ENCODE results near the gene IPPK.

IPPK gene

DNA sequence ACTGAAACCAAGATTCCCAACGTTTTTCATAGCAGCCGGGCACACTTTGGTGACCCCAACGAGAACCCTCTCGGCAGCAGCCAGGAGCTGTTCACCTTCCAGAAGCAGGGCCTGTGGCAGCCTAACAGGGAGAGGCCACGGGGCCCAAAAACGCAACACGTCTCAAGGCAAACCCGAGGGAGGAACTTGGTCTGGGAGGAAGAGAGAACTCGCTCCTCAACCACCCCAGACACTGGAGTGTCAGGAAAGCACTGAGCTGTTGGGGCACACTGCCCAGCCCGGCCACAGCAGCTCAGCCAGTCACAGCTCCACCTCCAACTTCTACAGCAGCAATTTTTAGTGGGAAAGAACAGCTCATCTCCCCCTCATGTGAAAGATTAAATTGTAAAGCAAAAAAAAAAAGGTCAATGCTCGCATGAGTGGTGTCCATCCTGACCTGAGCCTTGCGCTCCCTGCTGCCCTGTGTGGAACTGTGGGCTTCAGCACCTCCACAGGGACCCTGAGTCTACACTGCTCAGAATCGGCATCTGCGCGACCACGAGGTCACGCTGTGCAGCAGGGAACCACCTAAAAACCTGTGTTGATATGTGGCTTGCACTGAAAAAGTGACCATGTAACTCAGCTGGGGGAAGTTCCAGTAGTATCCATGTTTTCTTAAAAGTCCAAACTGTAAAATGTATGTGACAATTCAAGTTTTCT is 55.0 kb downstream of the IPPK start:
- Histone ChIP-seq H3K9me3 (ENCODE audit: control insufficient read depth, insufficient read depth, low read length) (no peaks in the 10 kb centered on the region), H3K4me1 (ENCODE audit: insufficient read depth, low read length) (no peaks in the 10 kb centered on the region), H3K36me3 (ENCODE audit: insufficient read depth, low read length) (no peaks in the 10 kb centered on the region; the same call in none of the 2 replicates)

DNA sequence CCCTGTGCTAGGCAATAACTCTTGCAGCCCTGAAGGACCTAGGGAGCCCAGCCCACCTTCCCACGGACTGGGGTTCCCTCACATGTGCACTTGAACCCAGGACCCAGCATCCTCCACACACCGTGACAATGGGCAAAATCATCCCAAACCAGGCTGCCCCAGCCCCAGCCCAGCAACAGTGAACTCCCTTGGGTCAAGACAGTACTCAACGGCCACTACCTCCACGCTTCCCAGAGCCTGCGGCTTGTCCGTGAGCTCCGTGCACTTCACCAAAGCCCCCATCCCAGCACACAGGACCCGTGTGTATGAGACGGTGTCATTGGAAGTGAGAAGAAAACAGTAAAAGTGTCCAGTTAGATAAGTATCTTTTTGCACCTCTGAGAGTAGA is 55.8 kb downstream of the IPPK start:
- Histone ChIP-seq H3K4me1 (ENCODE audit: insufficient read depth, low read length) (no peaks in the 10 kb centered on the region; the same call in 1 of the 2 replicates), H3K36me3 (ENCODE audit: insufficient read depth, low read length) (no peaks in the 10 kb centered on the region; the same call in none of the 2 replicates)

More for the DNA sequence above, 55.0 kb downstream of the IPPK start:
- H3K9ac ChIP-seq (ENCODE audit: low read depth, low read length): no peak overlapping the region

DNA sequence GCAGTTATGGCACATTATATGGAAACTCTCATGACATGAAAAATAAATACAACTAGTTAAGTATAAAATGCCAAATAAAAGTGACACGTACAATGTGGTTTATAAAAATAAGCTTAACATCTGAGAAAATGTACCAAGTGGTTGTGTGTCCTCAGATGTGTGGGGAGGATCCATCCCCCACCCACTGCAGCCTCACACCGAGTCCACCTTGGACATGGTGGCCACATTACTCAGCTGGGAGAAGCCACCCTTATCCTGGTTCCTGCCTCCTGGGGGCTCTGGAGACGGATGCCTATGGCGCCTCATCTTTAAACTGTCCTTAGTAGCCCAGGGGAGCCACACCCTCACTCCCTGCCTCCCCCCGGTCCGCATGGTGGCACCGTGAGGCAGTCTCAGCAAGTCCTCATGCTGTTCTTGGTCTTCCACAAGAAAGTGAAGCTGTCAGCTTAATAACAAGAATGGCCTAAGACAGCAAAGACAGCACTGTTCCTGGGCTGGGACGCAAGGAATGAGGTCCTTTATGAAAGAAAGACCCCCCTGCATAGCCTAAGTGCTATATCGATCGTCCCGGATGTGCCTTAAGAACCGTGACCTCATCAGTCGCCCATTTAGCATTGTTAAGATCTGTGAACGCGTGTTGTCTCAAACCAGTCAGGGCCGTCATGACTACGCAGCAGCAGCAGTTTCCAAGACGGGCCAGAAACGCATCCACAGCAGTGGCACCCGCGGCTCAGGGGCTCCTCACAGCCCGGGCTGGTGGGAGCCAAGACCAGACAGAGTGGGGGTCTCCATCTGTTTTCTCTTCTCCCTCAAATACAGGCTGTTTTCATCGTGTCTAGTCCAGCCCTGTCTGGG is 56.4 kb downstream of the IPPK start:
- Histone ChIP-seq H3K36me3 (ENCODE audit: insufficient read depth, low read length) (no peaks in the 10 kb centered on the region; the same call in none of the 2 replicates), H3K9ac (ENCODE audit: low read depth, low read length) (no peak overlapping the region), H3K4me1 (ENCODE audit: insufficient read depth, low read length) (peaks cover 3% of the 10 kb centered on the region; the same call in 1 of the 2 replicates), H3K9me3 (ENCODE audit: control insufficient read depth, insufficient read depth, low read length) (no peaks in the 10 kb centered on the region)

More for the DNA sequence above, 55.8 kb downstream of the IPPK start:
- Histone ChIP-seq H3K9ac (ENCODE audit: low read depth, low read length) (no peak overlapping the region), H3K9me3 (ENCODE audit: control insufficient read depth, insufficient read depth, low read length) (no peaks in the 10 kb centered on the region)

DNA sequence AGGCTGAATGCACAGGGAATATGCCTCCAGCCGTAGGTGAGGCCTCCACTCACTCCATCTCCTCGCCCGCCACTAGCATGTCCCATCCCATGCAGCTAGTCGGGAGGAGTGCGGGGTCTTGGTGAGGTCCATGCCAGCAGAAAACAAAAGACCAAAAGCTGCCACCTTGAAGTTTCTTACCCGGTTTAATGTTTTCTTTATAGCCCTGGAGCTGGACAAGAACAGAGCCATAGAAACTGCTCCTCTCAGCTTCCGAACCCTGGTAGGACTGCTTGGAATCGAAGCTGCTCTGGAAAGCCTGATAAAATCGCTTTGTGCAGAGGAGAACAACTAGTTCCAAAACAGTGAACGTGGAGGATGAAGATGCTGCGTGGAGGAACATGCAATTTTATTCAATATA is 57.1 kb downstream of the IPPK start:
- Histone ChIP-seq H3K36me3 (ENCODE audit: insufficient read depth, low read length) (no peaks in the 10 kb centered on the region; the same call in none of the 2 replicates), H3K4me1 (ENCODE audit: insufficient read depth, low read length) (peaks cover 3% of the 10 kb centered on the region; the same call in 1 of the 2 replicates), H3K9me3 (ENCODE audit: control insufficient read depth, insufficient read depth, low read length) (no peaks in the 10 kb centered on the region), H3K9ac (ENCODE audit: low read depth, low read length) (no peak overlapping the region)

DNA sequence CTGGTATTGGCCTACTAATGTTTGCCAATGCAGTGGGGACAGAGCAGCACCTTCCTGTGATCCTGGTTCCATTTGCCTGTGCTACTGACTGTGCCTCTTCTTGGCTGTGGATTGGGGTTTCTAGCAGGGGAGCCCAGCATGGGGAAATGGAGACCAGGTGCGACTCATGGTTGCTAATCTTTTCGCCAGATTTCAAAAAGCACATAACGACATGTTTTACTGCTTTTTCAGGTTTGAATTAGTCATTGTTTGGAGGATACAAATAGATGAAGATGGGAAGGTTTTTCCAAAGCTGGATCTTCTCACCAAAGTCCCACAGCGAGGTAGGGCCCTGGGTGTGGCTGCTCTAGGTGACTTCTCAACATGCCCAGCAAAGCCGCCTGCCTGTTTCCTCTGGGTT is 57.6 kb downstream of the IPPK start:
- peaks cover 3% of the 10 kb centered on the region; the same call in 1 of the 2 replicates for H3K4me1 ChIP-seq (ENCODE audit: insufficient read depth, low read length)
- no peaks in the 10 kb centered on the region; the same call in none of the 2 replicates for H3K36me3 ChIP-seq (ENCODE audit: insufficient read depth, low read length)
- no peaks in the 10 kb centered on the region for H3K9me3 ChIP-seq (ENCODE audit: control insufficient read depth, insufficient read depth, low read length)
- no peak overlapping the region for H3K9ac ChIP-seq (ENCODE audit: low read depth, low read length)

DNA sequence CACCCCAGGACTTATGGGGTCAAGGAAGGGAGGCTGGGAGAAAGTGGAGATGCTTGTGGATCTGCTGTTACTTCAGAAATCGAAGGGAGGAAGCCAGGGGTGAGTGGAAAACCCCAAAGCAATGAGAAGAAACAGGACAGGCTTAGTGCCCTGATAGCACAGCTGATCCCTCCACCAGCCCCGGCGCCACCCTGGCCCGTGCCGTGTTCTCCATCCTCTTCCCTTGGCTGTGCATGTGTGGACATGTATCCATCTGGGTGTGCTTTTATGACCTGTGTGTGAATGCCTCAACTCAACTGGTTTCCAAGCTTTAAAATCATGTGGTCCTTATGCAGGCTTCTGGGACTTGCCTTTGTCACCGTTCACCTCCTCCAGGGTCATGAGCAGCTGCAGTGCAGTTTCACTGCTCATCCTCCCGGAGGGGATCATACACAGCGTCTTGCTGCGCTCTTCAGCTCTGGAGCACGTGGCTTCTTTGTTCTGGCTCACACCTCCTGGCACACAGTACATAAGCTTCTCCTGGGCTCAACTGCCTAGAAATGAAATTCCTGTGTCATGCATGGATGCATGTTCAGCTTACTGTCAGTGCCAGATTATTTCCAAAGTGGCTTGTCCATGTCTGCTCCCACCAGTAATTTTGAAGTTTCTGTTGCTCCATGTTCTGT is 58.2 kb downstream of the IPPK start:
- Histone ChIP-seq H3K9me3 (ENCODE audit: control insufficient read depth, insufficient read depth, low read length) (no peaks in the 10 kb centered on the region), H3K4me1 (ENCODE audit: insufficient read depth, low read length) (peaks cover 3% of the 10 kb centered on the region; the same call in 1 of the 2 replicates), H3K9ac (ENCODE audit: low read depth, low read length) (no peak overlapping the region), H3K36me3 (ENCODE audit: insufficient read depth, low read length) (no peaks in the 10 kb centered on the region; the same call in none of the 2 replicates)

DNA sequence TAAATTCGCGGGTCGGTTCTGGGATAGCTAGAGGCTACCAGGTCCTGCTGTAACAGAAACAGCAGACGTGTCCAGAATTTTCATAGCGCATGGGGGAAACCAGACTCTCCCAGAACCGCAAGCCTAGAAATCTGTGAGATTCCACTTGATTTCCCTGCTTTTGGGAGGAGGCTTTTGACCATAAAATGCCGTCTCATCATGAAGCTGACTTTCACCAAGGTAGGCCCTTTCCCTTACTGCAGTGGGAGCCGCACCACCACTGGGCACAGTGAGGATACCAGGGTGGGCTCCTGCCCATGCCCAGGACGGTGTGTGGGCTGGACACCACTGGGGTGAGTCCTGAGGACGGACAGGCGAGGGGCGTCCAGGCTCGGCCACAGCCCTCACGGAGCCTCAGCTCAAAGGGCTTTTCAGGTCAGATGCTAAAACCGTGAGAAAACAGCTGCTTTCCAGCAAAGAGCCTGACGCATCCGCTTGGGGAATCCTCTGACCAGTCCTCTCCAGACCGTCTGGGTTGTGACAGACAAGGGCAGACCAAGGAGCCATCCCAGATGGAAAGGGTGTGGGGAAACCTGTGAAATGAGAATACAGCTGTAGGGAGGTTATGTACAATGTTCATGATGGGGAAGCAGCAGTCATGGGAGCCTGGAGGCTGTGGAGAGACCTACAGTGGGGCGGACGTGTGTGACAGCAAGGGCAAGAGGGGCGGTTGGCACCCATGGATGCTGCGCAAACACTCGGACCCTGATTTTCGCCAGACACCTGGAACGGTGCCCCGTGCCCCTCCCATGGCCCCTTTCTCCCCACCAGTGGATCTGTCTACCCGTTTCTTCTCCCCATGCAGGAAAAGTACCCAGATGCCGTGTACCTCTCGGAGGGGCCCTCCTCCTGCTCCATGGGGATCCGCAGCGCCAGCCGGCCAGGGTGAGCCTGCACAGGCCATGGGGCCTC is 59.2 kb downstream of the IPPK start:
- Histone ChIP-seq H3K4me1 (ENCODE audit: insufficient read depth, low read length) (peaks cover 3% of the 10 kb centered on the region; the same call in 1 of the 2 replicates), H3K9ac (ENCODE audit: low read depth, low read length) (no peak overlapping the region), H3K9me3 (ENCODE audit: control insufficient read depth, insufficient read depth, low read length) (no peaks in the 10 kb centered on the region), H3K36me3 (ENCODE audit: insufficient read depth, low read length) (no peaks in the 10 kb centered on the region; the same call in none of the 2 replicates)

DNA sequence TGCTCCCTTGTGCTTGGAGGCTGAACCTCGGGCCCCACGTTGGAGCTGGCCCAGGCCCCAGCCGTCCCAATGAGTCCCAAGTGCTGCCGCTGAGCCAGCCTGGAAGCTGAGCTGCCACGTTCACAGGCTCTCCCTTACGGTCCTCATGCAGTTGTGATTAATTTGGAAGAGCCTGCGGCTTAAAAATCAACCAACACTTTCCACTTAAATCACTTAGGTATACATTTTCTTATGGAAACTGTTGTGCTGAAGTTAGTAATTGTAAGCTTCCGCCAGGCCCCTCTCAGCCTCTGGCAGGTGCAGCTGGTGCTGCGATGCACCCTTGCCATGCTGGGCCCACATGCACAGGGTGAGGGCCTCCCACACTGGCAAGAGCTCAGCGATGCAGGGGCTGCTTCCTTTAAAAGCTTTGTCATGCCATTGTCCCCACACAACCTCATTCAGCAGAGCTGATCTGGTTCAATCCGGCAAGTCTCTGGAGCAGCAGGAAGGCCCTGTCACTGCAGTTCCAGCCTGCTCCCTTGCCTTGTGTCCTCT is 61.0 kb downstream of the IPPK start:
- Histone ChIP-seq H3K4me1 (ENCODE audit: insufficient read depth, low read length) (peaks cover 3% of the 10 kb centered on the region; the same call in 1 of the 2 replicates), H3K9me3 (ENCODE audit: control insufficient read depth, insufficient read depth, low read length) (no peaks in the 10 kb centered on the region), H3K9ac (ENCODE audit: low read depth, low read length) (no peak overlapping the region), H3K36me3 (ENCODE audit: insufficient read depth, low read length) (no peaks in the 10 kb centered on the region; the same call in 1 of the 2 replicates)

DNA sequence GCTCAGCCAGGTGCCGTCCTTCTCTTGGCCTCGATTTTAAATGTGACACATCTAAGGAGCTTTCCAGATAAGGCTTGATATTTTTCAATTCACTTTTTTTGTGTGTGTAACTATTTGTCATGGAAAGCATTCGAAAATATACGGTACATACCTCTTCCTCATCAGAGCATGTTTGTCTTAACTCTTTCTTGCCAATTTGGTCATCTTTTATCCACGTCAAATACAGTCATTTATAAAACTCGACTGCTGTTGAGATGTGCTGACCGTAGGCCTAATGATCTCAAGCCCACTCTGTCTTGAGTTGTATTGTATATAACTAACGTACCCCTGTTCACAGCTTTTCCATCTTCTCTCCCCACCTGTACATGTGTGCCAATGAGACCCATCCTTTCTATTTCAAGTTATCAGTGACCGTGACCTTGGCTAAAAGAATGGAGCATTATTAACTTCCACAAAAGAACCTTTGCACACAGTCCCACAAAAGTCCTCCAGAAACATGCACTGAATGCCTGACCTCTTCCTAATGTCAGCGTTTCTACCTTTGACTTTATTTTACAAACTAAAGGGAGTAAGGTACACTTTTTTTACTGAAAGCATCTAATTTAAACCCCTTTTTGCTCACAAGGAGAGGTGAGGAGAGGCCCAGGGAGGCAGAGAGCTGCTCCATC is 61.6 kb downstream of the IPPK start:
- no peaks in the 10 kb centered on the region; the same call in 1 of the 2 replicates for H3K36me3 ChIP-seq (ENCODE audit: insufficient read depth, low read length)
- no peaks in the 10 kb centered on the region for H3K9me3 ChIP-seq (ENCODE audit: control insufficient read depth, insufficient read depth, low read length)
- no peak overlapping the region for H3K9ac ChIP-seq (ENCODE audit: low read depth, low read length)
- peaks cover 3% of the 10 kb centered on the region; the same call in 1 of the 2 replicates for H3K4me1 ChIP-seq (ENCODE audit: insufficient read depth, low read length)

DNA sequence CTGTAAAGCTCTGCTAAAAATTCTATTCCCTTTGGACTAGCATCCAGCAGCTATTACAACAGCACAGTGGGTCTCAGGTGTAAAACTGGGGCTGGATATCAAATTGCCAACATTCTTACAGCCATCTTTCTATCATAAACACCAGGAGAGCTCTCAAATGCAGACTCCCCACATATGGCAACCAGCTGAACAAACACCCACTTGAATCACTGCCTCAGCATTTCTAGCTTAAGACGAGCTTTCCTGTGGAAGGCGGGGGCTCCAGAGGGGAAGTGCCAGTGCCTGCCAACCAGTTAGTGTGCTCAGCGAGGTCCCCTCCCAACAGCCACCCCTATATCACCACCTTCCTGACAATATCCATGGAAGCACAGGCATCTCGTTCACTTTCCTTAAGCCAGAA is 62.2 kb downstream of the IPPK start:
- Histone ChIP-seq H3K9me3 (ENCODE audit: control insufficient read depth, insufficient read depth, low read length) (no peaks in the 10 kb centered on the region), H3K36me3 (ENCODE audit: insufficient read depth, low read length) (no peaks in the 10 kb centered on the region; the same call in 1 of the 2 replicates), H3K9ac (ENCODE audit: low read depth, low read length) (no peak overlapping the region), H3K4me1 (ENCODE audit: insufficient read depth, low read length) (peaks cover 3% of the 10 kb centered on the region; the same call in 1 of the 2 replicates)

DNA sequence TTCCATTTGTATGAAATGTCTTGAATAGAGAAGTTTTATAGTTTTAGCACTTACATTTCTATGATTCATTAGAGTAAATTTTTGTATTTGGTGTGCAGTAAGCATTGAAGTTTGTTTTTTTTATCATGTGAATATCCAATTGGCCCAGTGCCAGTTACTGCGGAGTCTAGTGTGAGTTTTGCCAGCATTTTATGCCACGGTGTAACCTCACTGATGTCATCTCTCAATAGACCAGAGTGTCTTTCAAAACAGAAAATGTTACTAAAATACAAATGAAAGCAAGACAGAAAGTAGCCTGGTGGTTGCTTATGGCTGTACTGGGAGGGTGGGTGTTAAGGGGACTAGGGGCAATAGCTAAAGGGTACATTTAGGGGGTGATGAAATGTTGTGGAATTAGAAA is 62.8 kb downstream of the IPPK start:
- H3K4me1 ChIP-seq (ENCODE audit: insufficient read depth, low read length): peaks cover 3% of the 10 kb centered on the region; the same call in 1 of the 2 replicates
- H3K36me3 ChIP-seq (ENCODE audit: insufficient read depth, low read length): no peaks in the 10 kb centered on the region; the same call in 1 of the 2 replicates
- H3K9ac ChIP-seq (ENCODE audit: low read depth, low read length): no peak overlapping the region
- H3K9me3 ChIP-seq (ENCODE audit: control insufficient read depth, insufficient read depth, low read length): no peaks in the 10 kb centered on the region

DNA sequence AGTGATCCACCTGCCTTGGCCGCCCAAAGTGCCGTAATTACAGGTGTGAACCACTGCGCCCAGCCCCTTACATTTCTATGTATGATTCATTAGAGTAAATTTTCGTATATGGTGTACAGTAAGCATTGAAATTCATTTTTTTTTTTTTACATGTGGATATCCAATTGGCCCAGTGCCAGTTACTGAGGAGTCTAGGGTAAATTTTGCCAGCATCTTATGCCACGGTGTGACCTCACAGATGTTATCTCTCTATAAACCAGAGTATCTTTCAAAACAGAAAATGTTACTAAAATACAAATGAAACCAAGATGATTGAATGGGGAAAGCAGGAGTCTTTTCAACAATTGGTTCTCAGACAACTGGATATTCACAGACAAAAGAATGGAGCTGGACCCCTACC is 64.7 kb downstream of the IPPK start:
- H3K36me3 ChIP-seq (ENCODE audit: insufficient read depth, low read length): no peaks in the 10 kb centered on the region; the same call in 1 of the 2 replicates
- no peaks in the 10 kb centered on the region for H3K9me3 ChIP-seq (ENCODE audit: control insufficient read depth, insufficient read depth, low read length)
- no peak overlapping the region for H3K9ac ChIP-seq (ENCODE audit: low read depth, low read length)
- peaks cover 3% of the 10 kb centered on the region; the same call in 1 of the 2 replicates for H3K4me1 ChIP-seq (ENCODE audit: insufficient read depth, low read length)

All from ES-I3 (cell line).